Measurements from ENCODE around the gene KCNV2.

The KCNV2 gene

DNA sequence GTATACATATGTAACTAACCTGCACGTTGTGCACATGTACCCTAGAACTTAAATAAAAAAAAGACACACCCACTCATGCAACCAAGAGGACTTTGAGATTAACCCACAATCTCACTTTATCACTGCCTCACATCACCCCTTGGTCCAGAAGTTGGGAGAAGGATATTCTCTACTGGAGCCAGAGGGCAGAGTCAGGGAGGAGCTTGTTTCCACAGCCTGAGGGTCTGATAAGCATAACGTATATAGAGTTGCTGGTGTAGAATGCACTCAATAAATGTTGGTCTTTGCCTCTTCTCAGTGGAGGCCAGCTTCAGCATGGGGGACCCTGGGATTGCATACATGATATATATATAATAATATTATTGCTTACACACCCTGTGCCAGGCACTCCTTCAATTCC, 10.1 kb downstream of the KCNV2 start:
- H3K27ac Mint-ChIP-seq, result no peak overlapping the region
- peaks cover 20 to 21% of the 10 kb centered on the region in 2 donors for H3K36me3 Mint-ChIP-seq

DNA sequence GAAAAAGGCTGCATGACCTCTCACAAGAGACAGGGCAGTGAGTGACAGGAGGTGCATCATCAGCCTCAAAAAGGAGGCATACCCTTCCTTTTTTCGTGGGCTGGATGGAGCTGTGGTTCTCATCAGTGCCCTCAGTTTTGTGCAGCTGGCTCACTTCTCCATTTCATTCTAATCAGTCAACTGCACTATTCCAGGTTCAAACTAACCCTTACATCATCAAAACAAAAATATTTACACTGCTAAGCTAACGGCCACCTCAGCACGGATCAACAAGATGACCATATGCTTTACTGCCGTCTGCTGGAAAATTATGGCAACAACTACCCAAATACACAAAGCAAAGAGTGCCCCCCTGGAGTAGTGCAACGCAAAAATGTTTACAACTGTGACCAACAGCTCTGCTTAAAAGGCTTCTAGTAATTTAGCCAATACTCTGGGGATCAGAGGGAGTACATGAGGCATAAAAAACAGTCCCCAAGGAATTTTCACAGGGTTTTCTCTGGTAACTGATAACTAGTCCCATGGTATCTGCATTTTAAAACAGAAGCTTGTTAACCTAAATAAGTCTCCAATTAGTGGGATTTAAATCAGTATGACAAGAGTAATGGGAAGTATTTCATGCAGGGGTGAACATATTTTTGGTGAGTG, 10.8 kb downstream of the KCNV2 start:
- peak; percentile 90 to 92 for ATAC-seq (replicated peaks)
- no peaks in the 10 kb centered on the region for H3K27me3 Mint-ChIP-seq
- H3K27ac Mint-ChIP-seq, result no peak overlapping the region

More for the DNA sequence above, 10.1 kb downstream of the KCNV2 start:
- Mint-ChIP-seq H3K4me1 (peaks cover 3 to 21% of the 10 kb centered on the region in 2 donors), H3K9me3 (no peaks in the 10 kb centered on the region), H3K27me3 (no peaks in the 10 kb centered on the region), H3K4me3 (no peak overlapping the region)
- DNase-seq (no peak), ATAC-seq (replicated peaks) (no peak)

GRCh38 chr9:2729003-2729402, 11.7 kb downstream of the KCNV2 start:
- Mint-ChIP-seq H3K36me3 (peaks cover 26 to 32% of the 10 kb centered on the region in 2 donors), H3K4me1 (peaks cover 3 to 15% of the 10 kb centered on the region in 2 donors), H3K27ac (no peak overlapping the region), H3K4me3 (no peak overlapping the region), H3K9me3 (no peaks in the 10 kb centered on the region), H3K27me3 (no peaks in the 10 kb centered on the region)
- ATAC-seq (replicated peaks), result no peak
- no peak for DNase-seq

More for the DNA sequence above, 10.8 kb downstream of the KCNV2 start:
- peaks cover 3 to 21% of the 10 kb centered on the region in 2 donors for H3K4me1 Mint-ChIP-seq
- H3K36me3 Mint-ChIP-seq, result peaks cover 25% of the 10 kb centered on the region in 2 donors
- DNase-seq, result peak; percentile 30
- H3K4me3 Mint-ChIP-seq, result peak overlapping the region; percentile 13 to 61
- H3K9me3 Mint-ChIP-seq, result no peaks in the 10 kb centered on the region

DNA sequence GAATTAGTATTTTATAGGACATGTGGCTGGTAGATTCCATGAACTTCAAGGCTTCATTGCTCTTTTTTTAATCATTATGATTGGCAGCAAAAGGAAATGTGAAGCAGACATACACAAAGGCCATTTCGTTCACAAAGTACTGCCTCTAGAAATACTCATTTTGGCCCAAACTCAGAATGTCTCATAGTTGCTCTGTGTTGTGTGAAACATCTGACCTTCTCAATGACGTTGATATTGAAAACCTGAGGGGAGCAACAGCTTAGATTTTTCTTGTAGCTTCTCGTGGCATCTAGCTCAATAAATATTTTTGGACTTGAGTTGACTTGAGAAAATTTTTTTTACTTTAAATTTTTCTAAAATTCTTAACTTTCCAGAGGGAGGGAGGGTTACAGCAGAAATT, 12.4 kb downstream of the KCNV2 start:
- Mint-ChIP-seq H3K36me3 (peaks cover 29 to 39% of the 10 kb centered on the region in 2 donors), H3K9me3 (no peaks in the 10 kb centered on the region), H3K27me3 (no peaks in the 10 kb centered on the region), H3K4me3 (no peak overlapping the region), H3K27ac (no peak overlapping the region), H3K4me1 (peaks cover 3 to 15% of the 10 kb centered on the region in 2 donors)
- no peak for ATAC-seq (replicated peaks)
- no peak for DNase-seq

DNA sequence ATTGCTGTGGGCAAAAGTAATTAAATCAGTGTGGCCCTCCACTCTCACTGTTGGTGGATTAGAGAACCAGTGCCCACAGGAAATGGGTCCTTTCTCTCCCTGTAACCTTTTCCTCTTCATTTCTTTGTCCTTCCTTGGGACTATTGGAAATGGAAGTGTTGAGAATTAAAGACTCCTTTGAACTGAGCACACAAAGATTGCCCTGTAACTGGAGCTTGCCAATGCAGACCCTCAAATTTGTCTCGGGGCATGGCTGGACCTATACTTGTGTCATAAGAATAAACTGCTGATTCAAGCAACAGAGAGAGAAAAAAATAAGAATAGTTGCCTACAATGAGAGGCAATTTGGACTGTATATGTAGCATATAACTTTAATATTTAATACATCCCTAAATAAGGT, 13.7 kb downstream of the KCNV2 start:
- H3K27me3 Mint-ChIP-seq, result no peaks in the 10 kb centered on the region
- peaks cover 3 to 15% of the 10 kb centered on the region in 2 donors for H3K4me1 Mint-ChIP-seq
- H3K27ac Mint-ChIP-seq, result no peak overlapping the region
- H3K36me3 Mint-ChIP-seq, result peaks cover 25 to 34% of the 10 kb centered on the region in 2 donors
- ATAC-seq (replicated peaks), result no peak
- H3K4me3 Mint-ChIP-seq, result no peak overlapping the region
- H3K9me3 Mint-ChIP-seq, result no peaks in the 10 kb centered on the region
- no peak for DNase-seq

DNA sequence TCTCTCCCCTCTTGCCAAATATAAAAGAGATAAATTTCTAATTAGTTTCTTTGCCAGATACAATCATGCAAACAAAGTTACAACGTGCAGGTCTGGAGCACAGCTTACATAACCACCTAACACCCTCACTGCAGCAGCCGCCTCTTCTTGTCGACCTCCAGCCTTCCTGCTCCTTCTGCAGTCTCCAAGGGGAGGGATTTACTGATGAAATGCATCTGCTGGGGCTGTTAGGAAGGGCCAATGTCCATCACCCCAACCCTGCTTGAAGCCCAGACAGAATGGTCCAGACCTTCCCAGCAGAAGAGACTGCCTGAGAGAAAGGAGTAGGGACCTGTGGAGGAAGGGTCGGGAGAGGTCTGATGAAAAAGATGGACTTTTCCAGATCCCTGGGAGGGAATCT, 15.2 kb downstream of the KCNV2 start:
- Mint-ChIP-seq H3K27ac (no peak overlapping the region), H3K4me3 (no peak overlapping the region), H3K36me3 (peaks cover 19 to 36% of the 10 kb centered on the region in 2 donors), H3K9me3 (no peaks in the 10 kb centered on the region), H3K27me3 (no peaks in the 10 kb centered on the region), H3K4me1 (peaks cover 3 to 15% of the 10 kb centered on the region in 2 donors)
- ATAC-seq (replicated peaks) (no peak), DNase-seq (no peak)

DNA sequence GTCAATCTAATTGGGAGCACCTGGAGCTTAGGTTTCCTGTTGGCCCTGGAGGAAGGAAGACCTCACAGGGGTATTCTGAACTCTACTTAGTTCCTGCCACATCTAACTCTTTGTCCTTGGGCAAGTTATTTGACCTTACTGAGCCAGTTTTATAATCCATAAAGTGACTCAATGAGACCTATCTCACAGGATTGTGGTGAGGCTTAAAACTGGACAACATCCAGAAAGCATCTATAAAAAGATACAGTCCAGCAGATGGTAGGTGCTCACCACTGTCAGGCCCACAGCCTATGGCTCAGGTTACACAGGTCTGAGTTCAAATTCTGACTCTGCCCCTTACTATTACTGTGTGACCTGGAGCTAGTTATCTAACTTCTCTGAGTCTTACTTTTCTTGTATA, 23.3 kb downstream of the KCNV2 start:
- Mint-ChIP-seq H3K36me3 (peaks cover 32 to 55% of the 10 kb centered on the region in 2 donors), H3K4me1 (peaks cover 0 to 3% of the 10 kb centered on the region in 2 donors), H3K4me3 (no peak overlapping the region), H3K27ac (no peak overlapping the region), H3K9me3 (peaks cover 0 to 1% of the 10 kb centered on the region in 2 donors), H3K27me3 (no peaks in the 10 kb centered on the region)
- ATAC-seq (replicated peaks), result no peak
- no peak for DNase-seq

GRCh38 chr9:2741441-2742158, 24.3 kb downstream of the KCNV2 start:
- Mint-ChIP-seq H3K4me1 (peaks cover 0 to 5% of the 10 kb centered on the region in 2 donors), H3K4me3 (no peak overlapping the region), H3K36me3 (peaks cover 37 to 62% of the 10 kb centered on the region in 2 donors), H3K9me3 (peaks cover 0 to 1% of the 10 kb centered on the region in 2 donors), H3K27ac (no peak overlapping the region), H3K27me3 (no peaks in the 10 kb centered on the region)
- ATAC-seq (replicated peaks) (no peak), DNase-seq (no peak)

DNA sequence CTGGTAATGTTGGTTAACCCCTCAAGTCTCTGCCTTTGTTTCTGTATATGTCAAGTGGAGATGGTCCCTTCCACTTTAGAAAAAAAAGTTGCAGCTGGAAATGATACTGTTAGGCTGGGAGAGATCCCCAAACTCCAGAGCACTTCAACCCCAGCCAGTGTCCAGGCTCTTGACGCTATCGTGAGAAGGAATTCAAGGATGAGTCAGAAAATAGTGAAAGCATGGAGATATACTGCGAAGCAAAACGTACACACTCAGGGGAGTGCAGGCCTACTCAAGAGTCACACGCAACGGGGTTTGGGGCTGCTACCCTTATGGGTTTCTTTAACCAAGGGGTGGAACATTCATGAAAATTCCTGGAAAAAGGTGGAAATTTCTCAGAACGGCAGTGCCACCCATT, 24.9 kb downstream of the KCNV2 start:
- no peak for ATAC-seq (replicated peaks)
- no peak overlapping the region for H3K4me3 Mint-ChIP-seq
- DNase-seq, result no peak
- H3K27me3 Mint-ChIP-seq, result no peaks in the 10 kb centered on the region
- H3K27ac Mint-ChIP-seq, result no peak overlapping the region
- H3K4me1 Mint-ChIP-seq, result peaks cover 0 to 5% of the 10 kb centered on the region in 2 donors
- peaks cover 0 to 1% of the 10 kb centered on the region in 2 donors for H3K9me3 Mint-ChIP-seq
- peaks cover 37 to 61% of the 10 kb centered on the region in 2 donors for H3K36me3 Mint-ChIP-seq

DNA sequence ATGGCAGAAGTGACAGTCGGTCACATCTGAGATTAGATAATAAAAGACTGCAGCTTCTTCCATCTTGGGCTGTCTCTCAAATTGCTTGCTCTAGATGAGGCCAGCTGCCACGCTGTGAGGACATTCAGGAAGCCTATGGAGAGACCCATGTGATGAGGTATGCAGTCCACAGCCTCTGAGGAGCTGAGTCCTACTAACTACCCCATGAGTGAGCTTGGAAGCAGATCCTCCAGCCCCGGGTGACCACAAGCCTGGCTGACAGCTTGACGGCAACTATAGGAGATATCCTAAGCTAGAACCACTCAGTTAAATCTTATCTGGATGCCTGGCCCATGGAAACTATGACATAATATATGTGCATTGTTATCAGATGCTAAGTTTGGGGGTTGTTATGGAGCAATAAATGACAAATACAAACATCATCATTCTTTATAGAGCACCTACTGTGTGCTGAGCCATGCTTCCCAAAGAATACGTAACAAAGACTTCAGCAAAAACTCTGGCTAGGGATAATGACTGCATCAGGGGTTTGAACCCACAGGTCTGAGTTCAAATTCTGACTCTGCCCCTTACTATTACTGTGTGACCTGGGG, 26.7 kb downstream of the KCNV2 start:
- Mint-ChIP-seq H3K27me3 (no peaks in the 10 kb centered on the region), H3K9me3 (peaks cover 0 to 4% of the 10 kb centered on the region in 2 donors), H3K4me1 (peaks cover 0 to 5% of the 10 kb centered on the region in 2 donors), H3K27ac (no peak overlapping the region), H3K36me3 (peaks cover 45 to 66% of the 10 kb centered on the region in 2 donors), H3K4me3 (no peak overlapping the region)
- no peak for ATAC-seq (replicated peaks)
- DNase-seq, result no peak

DNA sequence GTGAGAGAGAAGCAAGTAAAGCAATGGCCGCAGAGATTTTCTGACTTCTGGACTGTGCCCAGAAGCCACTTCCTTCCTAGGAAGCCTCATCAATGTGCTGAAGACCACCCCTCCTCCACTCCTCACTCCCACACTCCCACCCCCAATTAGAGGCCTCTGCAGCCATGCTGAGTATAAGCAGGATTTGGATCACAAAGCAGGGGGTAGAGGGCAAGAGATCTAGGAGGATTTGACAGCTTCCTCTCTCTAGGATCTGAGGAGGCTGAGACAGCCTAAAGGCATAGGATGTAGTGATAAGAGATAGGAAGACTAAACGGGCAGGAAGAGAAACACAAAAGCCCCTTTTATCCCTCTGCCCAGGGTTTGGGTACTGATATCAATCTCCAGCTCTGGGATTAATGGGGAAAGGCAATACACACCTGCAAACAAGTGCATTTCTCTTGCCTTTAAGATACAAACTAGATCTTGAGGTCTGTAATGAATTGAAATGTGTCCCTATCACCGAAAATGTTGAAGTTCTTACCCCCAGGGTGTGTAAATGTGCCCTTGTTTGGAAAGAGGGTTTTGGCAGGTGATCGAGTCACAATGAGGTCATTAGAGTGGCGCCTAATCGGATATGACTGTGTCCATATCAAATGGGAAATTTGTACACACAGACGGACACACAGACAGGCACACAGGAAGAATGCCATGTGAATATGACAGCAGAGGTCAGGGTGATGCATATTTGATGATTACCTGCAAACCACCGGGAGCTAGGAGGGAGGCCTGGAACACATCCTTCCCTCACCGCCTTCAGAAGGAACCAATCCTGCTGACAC, 28.5 kb downstream of the KCNV2 start:
- H3K4me1 Mint-ChIP-seq, result peaks cover 0 to 5% of the 10 kb centered on the region in 2 donors
- H3K9me3 Mint-ChIP-seq, result peaks cover 4 to 6% of the 10 kb centered on the region in 2 donors
- DNase-seq (no peak), ATAC-seq (replicated peaks) (no peak)
- peaks cover 52 to 75% of the 10 kb centered on the region in 2 donors for H3K36me3 Mint-ChIP-seq
- no peak overlapping the region for H3K4me3 Mint-ChIP-seq
- H3K27me3 Mint-ChIP-seq, result no peaks in the 10 kb centered on the region
- no peak overlapping the region for H3K27ac Mint-ChIP-seq

DNA sequence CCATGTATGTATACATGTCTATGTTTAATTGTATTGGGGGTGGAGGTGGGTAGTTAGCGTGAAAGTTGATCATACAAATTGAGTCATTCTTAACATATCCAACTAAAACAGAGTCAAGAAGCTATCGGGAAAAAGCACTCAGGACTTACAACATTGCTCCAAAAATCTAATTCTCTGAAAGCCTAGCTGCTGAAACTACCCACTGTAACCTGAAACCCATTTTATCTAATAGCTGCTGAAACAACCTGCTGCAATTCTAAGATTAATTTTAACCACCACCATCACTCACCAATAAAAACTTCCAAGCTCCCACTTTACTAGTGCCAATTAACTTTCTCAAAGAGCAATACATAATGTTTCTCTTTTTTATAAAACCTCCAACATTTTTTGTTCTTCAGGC, 32.2 kb downstream of the KCNV2 start:
- Mint-ChIP-seq H3K36me3 (peaks cover 55 to 80% of the 10 kb centered on the region in 2 donors), H3K4me3 (no peak overlapping the region), H3K27me3 (no peaks in the 10 kb centered on the region), H3K27ac (no peak overlapping the region), H3K9me3 (peaks cover 8 to 10% of the 10 kb centered on the region in 2 donors), H3K4me1 (peaks cover 0 to 5% of the 10 kb centered on the region in 2 donors)
- ATAC-seq (replicated peaks) (no peak), DNase-seq (no peak)

DNA sequence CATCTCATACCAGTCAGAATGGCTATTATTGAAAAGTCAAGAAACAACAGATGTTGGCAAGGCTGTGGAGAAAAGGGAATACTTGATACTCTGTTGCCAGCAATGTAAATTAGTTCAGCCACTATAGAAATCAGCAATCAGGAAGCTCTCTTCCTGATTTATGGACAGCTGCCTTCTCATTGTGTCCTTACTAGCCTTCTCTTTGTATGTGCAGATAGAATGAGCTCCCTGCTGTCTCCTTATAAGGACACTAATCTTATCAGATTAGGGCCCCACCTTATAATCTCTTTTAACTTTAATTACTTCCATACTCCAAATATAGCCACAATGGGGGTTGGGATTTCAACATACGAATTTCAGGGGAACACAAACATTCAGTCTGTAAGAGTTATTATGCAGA, 38.0 kb downstream of the KCNV2 start:
- ATAC-seq (replicated peaks) (no peak), DNase-seq (no peak)
- no peak overlapping the region for H3K4me3 Mint-ChIP-seq
- peaks cover 54 to 83% of the 10 kb centered on the region in 2 donors for H3K36me3 Mint-ChIP-seq
- H3K27ac Mint-ChIP-seq, result no peak overlapping the region
- H3K27me3 Mint-ChIP-seq, result no peaks in the 10 kb centered on the region
- H3K9me3 Mint-ChIP-seq, result peaks cover 5 to 10% of the 10 kb centered on the region in 2 donors
- no peaks in the 10 kb centered on the region for H3K4me1 Mint-ChIP-seq
